Gastroesophageal sphincter (tissue), 3 donors: ENCODE data around the gene BYSL.

Source experiments
- POLR2AphosphoS5 ChIP-seq: sonication (generic); formaldehyde crosslinking; IDR thresholded peaks from one replicate; pipeline ENCODE4 v1.6.1; 2017; ENCODE audit warnings: antibody characterized with exemption
- TF ChIP-seq, protein P1 (sequence below), 4 experiments: fragments of 200-600 bp in 2 of 4; fragments of 450-650 bp in 2 of 4; sonication (generic) in 1 of 4; IDR thresholded peaks; one replicate each; pipeline ENCODE4 v1.5.1; 2017 to 2019; ENCODE audit warnings: antibody characterized with exemption in 4 of 4, mild to moderate bottlenecking in 2 of 4, moderate library complexity in 2 of 4

DNA sequence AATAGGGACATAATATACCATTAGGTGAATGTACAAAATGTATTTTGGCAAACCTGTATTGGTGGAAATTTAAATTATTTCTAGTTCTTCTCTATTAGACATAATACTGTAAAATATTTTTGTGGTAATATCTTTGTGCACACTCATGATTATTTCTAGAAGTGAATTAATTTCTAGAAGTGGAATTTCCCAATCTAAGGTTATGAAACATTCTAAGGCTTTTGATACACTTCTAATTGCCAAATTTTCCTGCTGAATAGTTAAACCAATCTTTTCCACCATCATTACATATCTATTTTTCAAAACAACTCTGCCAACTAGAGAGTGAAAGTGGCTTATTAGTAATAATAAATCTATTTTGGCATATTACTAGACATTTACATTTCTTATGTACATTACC lies 22.2 kb downstream of the BYSL start:
- TF ChIP-seq, protein P1, sequence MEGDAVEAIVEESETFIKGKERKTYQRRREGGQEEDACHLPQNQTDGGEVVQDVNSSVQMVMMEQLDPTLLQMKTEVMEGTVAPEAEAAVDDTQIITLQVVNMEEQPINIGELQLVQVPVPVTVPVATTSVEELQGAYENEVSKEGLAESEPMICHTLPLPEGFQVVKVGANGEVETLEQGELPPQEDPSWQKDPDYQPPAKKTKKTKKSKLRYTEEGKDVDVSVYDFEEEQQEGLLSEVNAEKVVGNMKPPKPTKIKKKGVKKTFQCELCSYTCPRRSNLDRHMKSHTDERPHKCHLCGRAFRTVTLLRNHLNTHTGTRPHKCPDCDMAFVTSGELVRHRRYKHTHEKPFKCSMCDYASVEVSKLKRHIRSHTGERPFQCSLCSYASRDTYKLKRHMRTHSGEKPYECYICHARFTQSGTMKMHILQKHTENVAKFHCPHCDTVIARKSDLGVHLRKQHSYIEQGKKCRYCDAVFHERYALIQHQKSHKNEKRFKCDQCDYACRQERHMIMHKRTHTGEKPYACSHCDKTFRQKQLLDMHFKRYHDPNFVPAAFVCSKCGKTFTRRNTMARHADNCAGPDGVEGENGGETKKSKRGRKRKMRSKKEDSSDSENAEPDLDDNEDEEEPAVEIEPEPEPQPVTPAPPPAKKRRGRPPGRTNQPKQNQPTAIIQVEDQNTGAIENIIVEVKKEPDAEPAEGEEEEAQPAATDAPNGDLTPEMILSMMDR (IDR thresholded peaks at IDR 0.05), result no peak
- no peak for TF ChIP-seq POLR2AphosphoS5
